Epithelial cell of esophagus (primary cell): ENCODE data around the gene ZNF407.

Source experiments
- DNase-seq: peaks from one replicate; pipeline ENCODE4 v3.0.0; 2010; ENCODE audit warnings: low read depth
- H3K4me3 ChIP-seq: 2 replicates; pipeline ENCODE4 v1.5.1; 2011; ENCODE audit warnings: mild to moderate bottlenecking, low read length, control low read depth
- TF ChIP-seq, protein P1 (sequence below): IDR thresholded peaks from 2 replicates; pipeline ENCODE4 v1.5.1; 2011; ENCODE audit warnings: low read depth, mild to moderate bottlenecking, low read length, control low read depth, inconsistent platforms; ENCODE audit not compliant: insufficient read depth; ENCODE audit errors: missing control alignments

Gene ZNF407

DNA sequence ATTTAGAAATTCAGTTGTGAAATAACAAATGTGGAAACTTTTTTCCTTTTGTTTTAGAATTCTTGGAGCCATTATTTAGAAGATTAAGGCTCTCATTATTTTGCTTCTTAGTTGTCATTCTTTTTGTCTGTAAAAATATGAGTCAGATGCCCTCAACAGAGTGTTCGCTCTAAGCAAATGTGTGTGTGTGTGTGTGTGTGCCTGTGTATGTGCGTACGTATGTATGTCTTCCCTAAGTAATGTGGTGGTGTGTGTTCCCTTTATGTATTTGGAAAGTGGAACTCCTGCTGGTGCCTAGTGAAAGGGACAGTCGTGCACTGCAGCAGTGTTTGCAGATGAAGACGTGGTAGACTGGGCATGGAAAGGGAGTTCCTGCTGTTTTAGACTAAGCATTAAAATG is 27.5 kb downstream of the ZNF407 start:
- DNase-seq, result no peak
- no peak overlapping the region for H3K4me3 ChIP-seq
- TF ChIP-seq, protein P1, sequence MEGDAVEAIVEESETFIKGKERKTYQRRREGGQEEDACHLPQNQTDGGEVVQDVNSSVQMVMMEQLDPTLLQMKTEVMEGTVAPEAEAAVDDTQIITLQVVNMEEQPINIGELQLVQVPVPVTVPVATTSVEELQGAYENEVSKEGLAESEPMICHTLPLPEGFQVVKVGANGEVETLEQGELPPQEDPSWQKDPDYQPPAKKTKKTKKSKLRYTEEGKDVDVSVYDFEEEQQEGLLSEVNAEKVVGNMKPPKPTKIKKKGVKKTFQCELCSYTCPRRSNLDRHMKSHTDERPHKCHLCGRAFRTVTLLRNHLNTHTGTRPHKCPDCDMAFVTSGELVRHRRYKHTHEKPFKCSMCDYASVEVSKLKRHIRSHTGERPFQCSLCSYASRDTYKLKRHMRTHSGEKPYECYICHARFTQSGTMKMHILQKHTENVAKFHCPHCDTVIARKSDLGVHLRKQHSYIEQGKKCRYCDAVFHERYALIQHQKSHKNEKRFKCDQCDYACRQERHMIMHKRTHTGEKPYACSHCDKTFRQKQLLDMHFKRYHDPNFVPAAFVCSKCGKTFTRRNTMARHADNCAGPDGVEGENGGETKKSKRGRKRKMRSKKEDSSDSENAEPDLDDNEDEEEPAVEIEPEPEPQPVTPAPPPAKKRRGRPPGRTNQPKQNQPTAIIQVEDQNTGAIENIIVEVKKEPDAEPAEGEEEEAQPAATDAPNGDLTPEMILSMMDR, result no peak

DNA sequence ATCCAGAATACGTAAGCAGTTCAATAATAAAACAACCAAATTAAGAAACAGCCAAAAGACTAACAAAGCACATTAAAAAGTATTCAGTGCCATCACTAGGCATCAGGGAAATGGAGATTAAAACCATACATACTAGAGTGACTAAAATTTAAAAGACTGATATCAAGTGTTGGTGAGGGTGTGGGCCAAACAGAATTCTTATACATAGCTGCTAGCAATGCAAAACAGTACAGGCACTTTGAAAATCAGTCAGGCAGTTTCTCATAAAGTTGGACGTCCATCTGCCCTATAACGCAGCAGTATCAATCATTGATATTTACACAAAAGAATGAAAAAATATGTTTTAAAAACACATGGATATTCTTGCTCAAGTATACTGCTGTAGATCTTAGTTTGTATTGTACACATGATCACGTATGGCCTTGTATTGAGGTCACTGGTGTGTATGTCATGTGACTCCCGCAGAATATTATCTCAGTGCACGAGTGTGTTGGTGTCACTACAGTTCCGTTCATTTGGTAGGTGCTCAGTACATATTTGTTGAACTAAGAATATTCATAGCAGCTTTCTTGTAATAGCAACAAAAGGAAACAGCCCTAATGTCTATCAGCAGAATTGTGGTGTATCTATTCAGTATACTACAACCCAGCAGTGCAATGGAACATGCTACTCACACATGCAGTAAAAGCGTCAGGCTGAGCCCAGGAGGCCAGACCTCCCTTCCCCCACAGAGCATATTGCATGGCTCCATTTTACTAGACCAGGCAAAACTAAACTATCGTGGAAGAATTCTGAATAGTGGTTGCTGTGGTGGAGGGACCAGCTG is 28.6 kb downstream of the ZNF407 start:
- no peak overlapping the region for H3K4me3 ChIP-seq
- DNase-seq, result no peak
- TF ChIP-seq, protein P1, result no peak

DNA sequence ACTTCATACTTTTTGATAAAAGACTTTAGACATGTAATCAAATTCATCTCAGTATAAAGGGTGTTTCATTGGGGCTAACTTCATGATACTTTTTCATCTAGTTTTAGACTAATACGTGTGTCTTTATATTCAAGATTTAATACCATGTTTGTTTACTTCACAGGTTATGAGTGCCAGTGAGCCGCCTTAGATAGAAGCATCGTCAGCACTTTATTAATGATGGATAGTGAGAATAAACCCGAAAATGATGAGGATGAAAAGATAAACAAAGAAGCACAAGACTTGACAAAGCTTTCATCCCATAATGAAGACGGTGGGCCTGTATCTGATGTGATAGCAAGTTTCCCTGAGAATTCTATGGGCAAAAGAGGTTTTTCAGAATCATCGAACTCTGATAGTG is 33.1 kb downstream of the ZNF407 start:
- no peak for DNase-seq
- no peak overlapping the region for H3K4me3 ChIP-seq
- TF ChIP-seq, protein P1, result no peak

DNA sequence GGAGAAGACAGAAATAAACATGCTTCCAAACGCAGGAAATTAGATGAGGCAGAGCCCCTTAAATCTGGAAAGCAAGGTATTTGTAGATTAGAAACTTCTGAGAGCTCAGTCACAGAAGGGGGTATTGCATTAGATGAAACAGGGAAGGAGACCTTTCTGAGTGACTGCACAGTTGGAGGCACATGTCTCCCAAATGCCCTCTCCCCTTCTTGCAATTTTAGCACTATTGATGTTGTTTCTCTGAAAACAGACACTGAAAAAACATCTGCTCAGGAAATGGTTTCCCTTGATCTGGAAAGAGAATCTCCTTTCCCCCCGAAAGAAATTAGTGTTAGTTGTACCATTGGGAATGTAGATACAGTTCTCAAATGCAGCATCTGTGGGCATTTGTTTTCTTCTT is 33.5 kb downstream of the ZNF407 start:
- DNase-seq, result no peak
- TF ChIP-seq, protein P1, result no peak
- no peak overlapping the region for H3K4me3 ChIP-seq

DNA sequence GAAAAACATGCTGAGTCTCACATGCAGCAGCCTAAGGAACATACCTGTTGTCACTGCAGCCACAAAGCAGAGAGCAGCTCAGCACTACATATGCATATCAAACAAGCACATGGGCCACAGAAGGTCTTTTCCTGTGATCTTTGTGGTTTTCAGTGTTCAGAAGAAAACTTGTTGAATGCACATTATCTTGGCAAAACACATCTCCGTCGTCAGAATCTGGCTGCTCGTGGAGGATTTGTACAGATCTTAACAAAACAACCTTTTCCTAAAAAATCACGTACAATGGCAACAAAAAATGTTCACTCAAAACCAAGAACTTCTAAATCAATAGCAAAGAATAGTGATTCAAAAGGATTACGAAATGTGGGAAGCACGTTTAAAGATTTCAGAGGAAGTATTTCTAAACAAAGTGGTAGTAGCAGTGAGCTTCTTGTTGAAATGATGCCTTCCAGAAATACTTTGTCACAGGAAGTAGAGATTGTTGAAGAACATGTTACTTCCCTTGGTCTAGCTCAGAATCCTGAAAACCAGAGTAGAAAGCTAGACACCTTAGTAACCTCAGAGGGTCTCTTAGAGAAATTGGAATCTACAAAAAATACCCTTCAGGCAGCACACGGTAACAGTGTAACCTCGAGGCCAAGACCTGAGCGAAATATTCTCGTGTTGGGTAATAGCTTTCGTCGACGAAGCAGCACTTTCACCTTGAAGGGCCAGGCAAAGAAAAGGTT is 34.1 kb downstream of the ZNF407 start:
- no peak overlapping the region for H3K4me3 ChIP-seq
- TF ChIP-seq, protein P1, result no peak
- DNase-seq, result peak; percentile 32

DNA sequence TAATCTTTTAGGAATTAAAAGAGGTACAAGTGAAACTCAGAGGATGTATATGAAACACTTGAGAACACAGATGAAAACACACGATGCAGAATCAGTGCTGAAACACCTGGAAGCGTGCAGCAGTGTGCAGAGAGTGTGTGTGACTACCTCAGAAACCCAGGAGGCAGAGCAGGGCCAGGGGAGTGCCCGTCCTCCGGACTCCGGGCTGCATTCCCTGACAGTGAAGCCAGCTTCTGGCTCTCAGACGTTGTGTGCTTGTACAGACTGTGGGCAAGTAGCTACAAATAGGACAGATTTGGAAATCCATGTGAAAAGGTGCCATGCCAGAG is 34.6 kb downstream of the ZNF407 start:
- no peak overlapping the region for H3K4me3 ChIP-seq
- no peak for DNase-seq
- TF ChIP-seq, protein P1, result no peak
